ENCODE data around the gene MATN3. TPM values are rescaled to one million over a fixed set of nuclear protein-coding genes. Genes with fewer than 3 reads are reported as not detected.

The MATN3 gene
- total and polyA plus RNA-seq, 2 of the 8 experiments (the other 6 are each of a cell fraction or from before 2014, with no cell fraction given) = 3.0 to 9.9 TPM

GRCh38 chr2:20040489-20041172, 28.2 kb upstream of the MATN3 start (continued):
- TF ChIP-seq PHF8 (conservative IDR thresholded peaks at IDR 0.05; ENCODE audit: low read depth, low read length) = no peak
- TF ChIP-seq RBBP5 (IDR thresholded peaks at IDR 0.05; ENCODE audit: borderline replicate concordance, low read depth, low read length) = no peak

Measured in H1 (cell line).